HG03520 (cell line): Measurements from ENCODE around the gene FBXO7.

Experiments used
- ATAC-seq: cut with Tn5 transposase; IDR thresholded peaks from one replicate; pipeline ENCODE4 v1.9.1; 2021; ENCODE audit warnings: mild to moderate bottlenecking, moderate library complexity; ENCODE audit not compliant: unreplicated experiment

The FBXO7 gene

DNA sequence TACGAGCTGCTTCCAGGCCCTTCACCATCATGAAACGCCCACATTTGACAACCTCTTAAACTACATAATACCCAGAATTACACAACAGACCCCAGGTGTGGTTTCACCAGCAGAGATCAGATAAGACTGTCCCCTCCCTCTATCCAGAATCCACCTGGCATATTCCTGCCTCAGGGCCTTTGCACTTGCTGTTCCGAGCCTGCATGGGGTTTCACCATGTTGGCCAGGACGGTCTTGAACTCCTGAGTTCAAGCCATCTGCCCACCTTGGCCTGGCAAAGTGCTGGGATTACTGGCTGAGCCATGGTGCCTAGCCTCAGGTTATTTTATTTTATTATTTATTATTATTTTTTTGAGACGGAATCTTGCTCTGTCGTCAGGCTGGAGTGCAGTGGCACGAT lies 73.4 kb downstream of the FBXO7 start:
- no peak for ATAC-seq
